H9 (cell line): Measurements from ENCODE around the gene DDC. TPM values are rescaled to one million over a fixed set of nuclear protein-coding genes. Genes with fewer than 3 reads are reported as not detected.

Experiments
- DNase-seq: peaks from one replicate; pipeline ENCODE4 v3.0.0-alpha.2; 2017
- H2AFZ ChIP-seq: one replicate; pipeline ENCODE4 v1.6.1; 2013; ENCODE audit warnings: mild to moderate bottlenecking, low read length, control low read depth, moderate library complexity
- H2AK5ac ChIP-seq: 2 replicates; pipeline ENCODE4 v1.6.1; 2013; ENCODE audit warnings: low read length, control low read depth, mixed read lengths; ENCODE audit not compliant: insufficient read length
- H2BK120ac ChIP-seq: one replicate; pipeline ENCODE4 v1.6.1; 2013; ENCODE audit warnings: low read depth, mild to moderate bottlenecking, low read length, control low read depth, inconsistent platforms; ENCODE audit not compliant: poor library complexity, severe bottlenecking
- H2BK12ac ChIP-seq: 2 replicates; pipeline ENCODE4 v1.6.1; 2013; ENCODE audit warnings: low read length, control low read depth, mixed read lengths, low read depth; ENCODE audit not compliant: insufficient read length
- H2BK15ac ChIP-seq: 2 replicates; pipeline ENCODE4 v1.6.1; 2013; ENCODE audit warnings: low read depth, low read length, control low read depth
- H2BK20ac ChIP-seq: one replicate; pipeline ENCODE4 v1.6.1; 2013; ENCODE audit warnings: low read depth, mild to moderate bottlenecking, low read length, control low read depth, inconsistent platforms; ENCODE audit not compliant: poor library complexity, severe bottlenecking
- H2BK5ac ChIP-seq: 2 replicates; pipeline ENCODE4 v1.6.1; 2013; ENCODE audit warnings: low read length, control low read depth, mixed read lengths; ENCODE audit not compliant: insufficient read length
- H3K14ac ChIP-seq: 2 replicates; pipeline ENCODE4 v1.6.1; 2013; ENCODE audit warnings: low read length, control low read depth; ENCODE audit not compliant: insufficient read depth
- H3K18ac ChIP-seq: 2 replicates; pipeline ENCODE4 v1.6.1; 2013; ENCODE audit warnings: low read depth, mild to moderate bottlenecking, mixed read lengths, low read length, control low read depth; ENCODE audit not compliant: insufficient read length
- H3K23ac ChIP-seq: 2 replicates; pipeline ENCODE4 v1.6.1; 2013; ENCODE audit warnings: low read length, control low read depth, mixed read lengths, low read depth; ENCODE audit not compliant: insufficient read length
- H3K23me2 ChIP-seq: 2 replicates; pipeline ENCODE4 v1.6.1; 2013; ENCODE audit warnings: low read depth, mild to moderate bottlenecking, mixed read lengths, low read length, control low read depth; ENCODE audit not compliant: insufficient read length, poor library complexity, severe bottlenecking
- H3K27ac ChIP-seq: 2 replicates; pipeline ENCODE4 v1.5.1; 2013; ENCODE audit warnings: low read length, control low read depth, mixed read lengths, low read depth; ENCODE audit not compliant: insufficient read length
- H3K27me3 ChIP-seq: 2 replicates; pipeline ENCODE4 v1.6.1; 2013; ENCODE audit warnings: low read length, control low read depth, inconsistent platforms; ENCODE audit not compliant: insufficient read depth
- H3K4ac ChIP-seq: 2 replicates; pipeline ENCODE4 v1.6.1; 2013; ENCODE audit warnings: low read depth, mild to moderate bottlenecking, control low read depth, inconsistent platforms, low read length, moderate library complexity
- H3K4me1 ChIP-seq: 2 replicates; pipeline ENCODE4 v1.6.1; 2013; ENCODE audit warnings: low read length, control low read depth, inconsistent platforms; ENCODE audit not compliant: insufficient read depth
- H3K4me2 ChIP-seq: 2 replicates; pipeline ENCODE4 v1.6.1; 2013; ENCODE audit warnings: low read length, control low read depth, mixed read lengths; ENCODE audit not compliant: insufficient read length, insufficient read depth
- H3K56ac ChIP-seq: 2 replicates; pipeline ENCODE4 v1.6.1; 2013; ENCODE audit warnings: low read depth, mild to moderate bottlenecking, mixed read lengths, low read length, control low read depth; ENCODE audit not compliant: insufficient read length
- H3K79me1 ChIP-seq: 2 replicates; pipeline ENCODE4 v1.6.1; 2013; ENCODE audit warnings: low read depth, mild to moderate bottlenecking, moderate library complexity, low read length, control low read depth, inconsistent platforms; ENCODE audit not compliant: insufficient read depth, poor library complexity, severe bottlenecking
- H3K79me2 ChIP-seq: 2 replicates; pipeline ENCODE4 v1.6.1; 2013; ENCODE audit warnings: low read length, control low read depth, inconsistent platforms; ENCODE audit not compliant: insufficient read depth
- H3K9ac ChIP-seq: 2 replicates; pipeline ENCODE4 v1.6.1; 2013; ENCODE audit warnings: low read length, control low read depth, mixed read lengths; ENCODE audit not compliant: insufficient read length; ENCODE audit errors: extremely low read depth
- H3K9me3 ChIP-seq: one replicate; pipeline ENCODE4 v1.6.1; 2013; ENCODE audit warnings: low read depth, low read length, inconsistent platforms; ENCODE audit not compliant: control insufficient read depth
- H3T11ph ChIP-seq: one replicate; pipeline ENCODE4 v1.6.1; 2013; ENCODE audit warnings: mild to moderate bottlenecking, low read length, control low read depth, inconsistent platforms
- H4K20me1 ChIP-seq: one replicate; pipeline ENCODE4 v1.6.1; 2013; ENCODE audit not compliant: control insufficient read depth, insufficient read length, insufficient read depth
- H4K5ac ChIP-seq: 2 replicates; pipeline ENCODE4 v1.6.1; 2013; ENCODE audit warnings: low read depth, mild to moderate bottlenecking, mixed read lengths, low read length, control low read depth; ENCODE audit not compliant: insufficient read length
- H4K8ac ChIP-seq: replicated peaks from 2 replicates; pipeline ENCODE4 v1.6.1; 2013; ENCODE audit warnings: low read length, control low read depth, mixed read lengths, low read depth; ENCODE audit not compliant: insufficient read length
- H4K91ac ChIP-seq: 2 replicates; pipeline ENCODE4 v1.6.1; 2013; ENCODE audit warnings: low read depth, mild to moderate bottlenecking, moderate library complexity, mixed read lengths, low read length, control low read depth; ENCODE audit not compliant: insufficient read length
- H3K27ac Mint-ChIP-seq, 3 experiments: 2 replicates in 2 of 3; 3 replicates in 1 of 3; pipeline ENCODE4 v1.8.0; 2020 to 2021; ENCODE audit warnings: mixed read lengths in 3 of 3, mild to moderate bottlenecking in 1 of 3, moderate library complexity in 1 of 3
- H3K27me3 Mint-ChIP-seq: 2 replicates; pipeline ENCODE4 v1.8.0; 2021; ENCODE audit warnings: low read depth, mild to moderate bottlenecking, moderate library complexity, mixed read lengths
- H3K36me3 Mint-ChIP-seq, 3 experiments: 2 replicates in 2 of 3; 3 replicates in 1 of 3; pipeline ENCODE4 v1.8.0; 2020 to 2021; ENCODE audit warnings: low read depth in 3 of 3, mixed read lengths in 3 of 3; ENCODE audit not compliant: insufficient read depth in 1 of 3
- H3K4me1 Mint-ChIP-seq, 2 experiments: 2 replicates each; pipeline ENCODE4 v1.8.0; 2020; ENCODE audit warnings: mixed read lengths in 2 of 2
- H3K4me3 Mint-ChIP-seq, 2 experiments: 2 replicates in 1 of 2; 3 replicates in 1 of 2; pipeline ENCODE4 v1.8.0; 2020 to 2021; ENCODE audit warnings: mild to moderate bottlenecking in 2 of 2, mixed read lengths in 2 of 2, moderate library complexity in 1 of 2
- H3K9me3 Mint-ChIP-seq, 2 experiments: 2 replicates in 1 of 2; 3 replicates in 1 of 2; pipeline ENCODE4 v1.8.0; 2020; ENCODE audit warnings: mild to moderate bottlenecking in 2 of 2, mixed read lengths in 2 of 2, moderate library complexity in 1 of 2
- CTCF ChIP-seq: fragments of 200-600 bp; sonication (generic); conservative IDR thresholded peaks from 3 replicates; pipeline ENCODE4 v1.8.0; 2021; ENCODE audit warnings: antibody characterized with exemption, mild to moderate bottlenecking
- WGBS: extraction: QIAGEN DNeasy Blood & Tissue Kit; methylation state at CpG from one replicate; pipeline ENCODE4 v1.1.7; 2013; ENCODE audit warnings: missing lambda C conversion rate, low lambda C conversion rate, mixed read lengths; ENCODE audit not compliant: insufficient read length; ENCODE audit errors: extremely low coverage; 5-methylcytosine and 5-hydroxymethylcytosine counted together
- total RNA-seq: library from RNA; stranded (reverse); gene quantifications from 2 replicates; pipeline ENCODE4 v1.2.1, GENCODE V29; 2021

The DDC gene
- total RNA-seq, 1 experiment from 2014 or later: not detected

- H3K23me2 ChIP-seq: no peaks in the 10 kb centered on the region
- Mint-ChIP-seq H3K4me1 (peaks cover 18 to 19% of the 10 kb centered on the region in 2 experiments), H3K27ac (no peak overlapping the region), H3K9me3 (no peaks in the 10 kb centered on the region), H3K27me3 (no peaks in the 10 kb centered on the region; the same call in none of the 2 replicates), H3K4me3 (no peak overlapping the region), H3K36me3 (no peaks in the 10 kb centered on the region)
- H3K56ac ChIP-seq: no peak overlapping the region
- H3K79me2 ChIP-seq: no peaks in the 10 kb centered on the region
- DNase-seq: no peak
- TF ChIP-seq CTCF: no peak
- WGBS: no CpG with 5 or more reads among the region's 6 CpGs
- no peak overlapping the region for H4K5ac ChIP-seq
- H3K4me2 ChIP-seq: no peak overlapping the region
- no peak overlapping the region for H3K23ac ChIP-seq
- H2BK20ac ChIP-seq: no peak overlapping the region
- H3K27ac ChIP-seq: no peak overlapping the region
- H2BK120ac ChIP-seq: no peak overlapping the region
- no peak overlapping the region for H2AFZ ChIP-seq
- no peak overlapping the region for H3K9ac ChIP-seq
- H3K27me3 ChIP-seq: no peaks in the 10 kb centered on the region
- no peak overlapping the region for H4K91ac ChIP-seq
- no peak overlapping the region for H2BK5ac ChIP-seq
- no peak overlapping the region for H3K18ac ChIP-seq
- no peak overlapping the region for H3K14ac ChIP-seq
- H4K20me1 ChIP-seq: no peaks in the 10 kb centered on the region
- no peaks in the 10 kb centered on the region for H3K79me1 ChIP-seq
- no peak overlapping the region for H4K8ac ChIP-seq
- no peak overlapping the region for H2BK15ac ChIP-seq
- H3K4ac ChIP-seq: no peak overlapping the region
- H2BK12ac ChIP-seq: no peak overlapping the region
- 0 out of 2 replicates have a peak, but pooled peaks cover 2% of the 10 kb centered on the region for H3K4me1 ChIP-seq
- H3K9me3 ChIP-seq: no peaks in the 10 kb centered on the region
- H3T11ph ChIP-seq: no peak overlapping the region
- H2AK5ac ChIP-seq: no peak overlapping the region
Observed at GRCh38 chr7:50425318-50425717, 139.9 kb downstream of the DDC start.
